Measurements from ENCODE around the gene HOXD12. TPM values are rescaled to one million over a fixed set of nuclear protein-coding genes. Genes with fewer than 3 reads are reported as not detected.

HOXD12 gene
- polyA plus RNA-seq, 1 of the 3 experiments (the other 2 are of a cell fraction): not detected

DNA sequence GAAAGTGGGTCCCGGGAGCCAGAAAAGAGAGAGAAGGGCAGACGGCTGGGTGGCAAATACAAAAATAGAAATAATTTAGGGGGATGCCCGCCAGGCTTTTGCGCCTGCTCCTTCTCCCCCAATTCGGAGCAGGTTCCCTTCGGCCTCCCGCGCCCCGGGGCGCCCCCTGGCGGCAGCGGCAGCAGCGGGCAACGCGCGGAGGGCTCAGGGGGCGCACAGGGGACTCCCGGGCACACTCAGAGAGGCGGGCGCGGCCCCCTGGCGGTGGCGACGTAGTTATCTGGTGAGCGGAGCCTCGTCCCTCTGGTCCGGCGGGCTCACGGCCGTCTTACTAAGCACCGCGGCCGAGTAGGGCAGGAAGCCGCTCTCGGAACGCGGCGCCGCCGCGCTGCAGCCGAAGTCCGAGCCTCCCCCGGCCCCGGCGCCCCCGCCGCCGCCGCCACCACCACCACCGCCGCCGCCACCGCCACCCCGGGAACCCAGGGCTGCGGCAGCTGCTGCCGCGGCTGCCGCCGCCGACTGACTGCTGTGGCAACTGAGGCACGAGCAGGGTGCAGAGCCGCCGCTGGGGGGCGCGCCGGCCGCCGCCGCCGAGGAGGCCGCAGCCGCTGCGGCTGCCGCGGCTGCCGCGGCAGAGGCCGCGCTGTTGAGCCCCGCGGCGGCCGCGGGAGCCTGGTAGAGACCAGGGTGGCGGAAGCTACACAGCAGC, 19.6 kb upstream of the HOXD12 start:
- peaks cover 0 to 23% of the 10 kb centered on the region in 2 experiments; a peak in 1 of 4 replicates for H3K4me1 ChIP-seq (ENCODE audit: control insufficient read depth in 1 of 2, insufficient read depth in 2 of 2, low read depth in 1 of 2, low read length in 1 of 2)
- H3K4me3 ChIP-seq (ENCODE audit: low read depth in 2 of 2, low read length in 1 of 2): peak overlapping the region; percentile 39 to 52
- H3K9me3 ChIP-seq: no peaks in the 10 kb centered on the region
- H3K9ac ChIP-seq: no peak overlapping the region
- H3K4me2 ChIP-seq: peak overlapping the region; percentile 70
- H3K9me2 ChIP-seq: no peaks in the 10 kb centered on the region
- H3K79me2 ChIP-seq (ENCODE audit: insufficient read depth): no peaks in the 10 kb centered on the region
- WGBS (ENCODE audit: low lambda C conversion rate): 0% methylated on average over 20 of the region's 86 CpGs
- TF ChIP-seq MXI1 (IDR thresholded peaks at IDR 0.05; ENCODE audit: low read depth, low read length) (no peak), SMC3 (IDR thresholded peaks at IDR 0.05; ENCODE audit: low read depth, low read length) (peak; percentile 80), RCOR1 (IDR thresholded peaks at IDR 0.05; ENCODE audit: low read length) (peak; percentile 48; the same call in 1 of the 2 replicates), RXRA (IDR thresholded peaks at IDR 0.05; ENCODE audit: borderline replicate concordance, low read depth) (no peak), CHD2 (IDR thresholded peaks at IDR 0.05; ENCODE audit: low read length, partially characterized antibody) (no peak), RAD21 (IDR thresholded peaks at IDR 0.05; ENCODE audit: low read length) (peak; percentile 63)
- TF ChIP-seq, protein P1, sequence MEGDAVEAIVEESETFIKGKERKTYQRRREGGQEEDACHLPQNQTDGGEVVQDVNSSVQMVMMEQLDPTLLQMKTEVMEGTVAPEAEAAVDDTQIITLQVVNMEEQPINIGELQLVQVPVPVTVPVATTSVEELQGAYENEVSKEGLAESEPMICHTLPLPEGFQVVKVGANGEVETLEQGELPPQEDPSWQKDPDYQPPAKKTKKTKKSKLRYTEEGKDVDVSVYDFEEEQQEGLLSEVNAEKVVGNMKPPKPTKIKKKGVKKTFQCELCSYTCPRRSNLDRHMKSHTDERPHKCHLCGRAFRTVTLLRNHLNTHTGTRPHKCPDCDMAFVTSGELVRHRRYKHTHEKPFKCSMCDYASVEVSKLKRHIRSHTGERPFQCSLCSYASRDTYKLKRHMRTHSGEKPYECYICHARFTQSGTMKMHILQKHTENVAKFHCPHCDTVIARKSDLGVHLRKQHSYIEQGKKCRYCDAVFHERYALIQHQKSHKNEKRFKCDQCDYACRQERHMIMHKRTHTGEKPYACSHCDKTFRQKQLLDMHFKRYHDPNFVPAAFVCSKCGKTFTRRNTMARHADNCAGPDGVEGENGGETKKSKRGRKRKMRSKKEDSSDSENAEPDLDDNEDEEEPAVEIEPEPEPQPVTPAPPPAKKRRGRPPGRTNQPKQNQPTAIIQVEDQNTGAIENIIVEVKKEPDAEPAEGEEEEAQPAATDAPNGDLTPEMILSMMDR (IDR thresholded peaks at IDR 0.05): peak; percentile 87
- TF ChIP-seq, protein P2, sequence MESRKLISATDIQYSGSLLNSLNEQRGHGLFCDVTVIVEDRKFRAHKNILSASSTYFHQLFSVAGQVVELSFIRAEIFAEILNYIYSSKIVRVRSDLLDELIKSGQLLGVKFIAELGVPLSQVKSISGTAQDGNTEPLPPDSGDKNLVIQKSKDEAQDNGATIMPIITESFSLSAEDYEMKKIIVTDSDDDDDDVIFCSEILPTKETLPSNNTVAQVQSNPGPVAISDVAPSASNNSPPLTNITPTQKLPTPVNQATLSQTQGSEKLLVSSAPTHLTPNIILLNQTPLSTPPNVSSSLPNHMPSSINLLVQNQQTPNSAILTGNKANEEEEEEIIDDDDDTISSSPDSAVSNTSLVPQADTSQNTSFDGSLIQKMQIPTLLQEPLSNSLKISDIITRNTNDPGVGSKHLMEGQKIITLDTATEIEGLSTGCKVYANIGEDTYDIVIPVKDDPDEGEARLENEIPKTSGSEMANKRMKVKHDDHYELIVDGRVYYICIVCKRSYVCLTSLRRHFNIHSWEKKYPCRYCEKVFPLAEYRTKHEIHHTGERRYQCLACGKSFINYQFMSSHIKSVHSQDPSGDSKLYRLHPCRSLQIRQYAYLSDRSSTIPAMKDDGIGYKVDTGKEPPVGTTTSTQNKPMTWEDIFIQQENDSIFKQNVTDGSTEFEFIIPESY (IDR thresholded peaks at IDR 0.05; ENCODE audit: borderline replicate concordance, low read depth): no peak
- H2AFZ ChIP-seq (ENCODE audit: low read depth): no peak overlapping the region
- no peaks in the 10 kb centered on the region for H3K36me3 ChIP-seq (replicated peaks in 1 of 2; ENCODE audit: control insufficient read depth in 1 of 2, insufficient read depth in 2 of 2, low read length in 1 of 2)
- peak; percentile 95 for DNase-seq
- H3F3A ChIP-seq (replicated peaks; ENCODE audit: insufficient read depth): peaks cover 3% of the 10 kb centered on the region
- ChIA-PET POLR2A (interaction anchor here (0.6 to 1.1 kb wide), 2 partner anchors 78 to 393 kb away, joined by 3 read pairs; partner anchors contain the start of gene LNPK), CTCF (interaction anchor here (0.7 to 12.1 kb wide), 51 partner anchors 9 to 878 kb away, joined by 3 to 262 read pairs (median 4); partner anchors contain the start of genes HOXD13 and LNPK)
- H3K27ac ChIP-seq (ENCODE audit: low read depth in 2 of 2, low read length in 1 of 2): no peak overlapping the region
- peaks cover 70% of the 10 kb centered on the region for H3K27me3 ChIP-seq (ENCODE audit: insufficient read depth)
- H4K20me1 ChIP-seq (ENCODE audit: insufficient read depth): peaks cover 17% of the 10 kb centered on the region; the same call in 1 of the 2 replicates

DNA sequence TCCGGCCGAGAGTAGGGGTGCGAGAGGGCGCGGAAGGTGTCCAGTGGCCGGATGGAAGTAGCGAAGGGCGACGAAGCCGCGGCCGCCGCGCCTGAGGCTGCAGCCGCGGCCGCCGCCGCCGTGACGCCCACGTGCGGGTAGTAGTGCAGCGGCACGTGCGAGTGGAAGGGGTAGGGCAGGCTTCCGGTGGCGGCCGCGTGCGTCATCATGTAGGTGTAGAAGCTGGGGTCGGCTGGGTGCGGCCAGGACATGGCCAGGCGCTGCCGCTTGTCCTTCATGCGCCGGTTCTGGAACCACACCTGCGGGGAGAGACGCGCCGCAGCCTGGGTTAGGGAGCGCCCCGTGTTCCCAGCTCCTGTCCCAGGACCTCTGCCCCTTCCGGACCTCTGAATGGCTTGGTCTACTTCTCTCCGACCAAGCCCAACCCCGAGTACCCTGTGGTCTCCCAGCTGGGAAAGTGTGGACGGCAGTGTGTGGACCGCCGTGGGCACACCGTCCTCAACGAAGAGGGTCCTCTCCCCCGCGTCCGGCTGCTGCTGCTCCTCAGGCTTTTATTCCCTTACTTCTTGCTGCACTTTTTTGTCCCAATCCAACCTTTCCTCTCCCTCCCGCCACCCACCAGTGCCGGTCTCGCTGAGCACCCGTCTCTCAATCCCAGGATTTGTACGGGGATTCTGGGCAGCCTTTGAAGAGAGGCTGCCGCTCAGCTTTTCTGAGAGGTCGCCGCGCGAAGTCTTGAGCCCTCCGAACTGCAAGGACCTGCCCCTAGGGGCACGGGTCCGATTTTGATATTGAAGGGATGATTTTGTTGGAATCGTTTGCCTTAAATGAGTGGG, 18.8 kb upstream of the HOXD12 start:
- no peak overlapping the region for H2AFZ ChIP-seq (ENCODE audit: low read depth)
- CTCF ChIA-PET: interaction anchor here (0.8 to 12.1 kb wide), 32 partner anchors 8 to 877 kb away, joined by 3 to 262 read pairs (median 5); partner anchors contain the start of gene HOXD13

More for the DNA sequence above, 18.8 kb upstream of the HOXD12 start:
- Histone ChIP-seq H3K27ac (ENCODE audit: low read depth in 2 of 2, low read length in 1 of 2) (no peak overlapping the region), H3F3A (replicated peaks; ENCODE audit: insufficient read depth) (peaks cover 3% of the 10 kb centered on the region), H3K36me3 (replicated peaks in 1 of 2; ENCODE audit: control insufficient read depth in 1 of 2, insufficient read depth in 2 of 2, low read length in 1 of 2) (no peaks in the 10 kb centered on the region), H3K4me2 (peak overlapping the region; percentile 70), H3K27me3 (ENCODE audit: insufficient read depth) (peaks cover 74% of the 10 kb centered on the region), H3K9me2 (no peaks in the 10 kb centered on the region), H3K4me3 (ENCODE audit: low read depth in 2 of 2, low read length in 1 of 2) (peak overlapping the region; percentile 39 to 48; a peak in 3 of 4 replicates), H3K79me2 (ENCODE audit: insufficient read depth) (no peaks in the 10 kb centered on the region), H3K9me3 (no peaks in the 10 kb centered on the region), H3K9ac (no peak overlapping the region), H3K4me1 (ENCODE audit: control insufficient read depth in 1 of 2, insufficient read depth in 2 of 2, low read depth in 1 of 2, low read length in 1 of 2) (peaks cover 0 to 31% of the 10 kb centered on the region in 2 experiments; a peak in 1 of 4 replicates), H4K20me1 (ENCODE audit: insufficient read depth) (peaks cover 17% of the 10 kb centered on the region; the same call in 1 of the 2 replicates)
- WGBS (ENCODE audit: low lambda C conversion rate): 12% methylated on average over 28 of the region's 68 CpGs
- TF ChIP-seq, protein P3, sequence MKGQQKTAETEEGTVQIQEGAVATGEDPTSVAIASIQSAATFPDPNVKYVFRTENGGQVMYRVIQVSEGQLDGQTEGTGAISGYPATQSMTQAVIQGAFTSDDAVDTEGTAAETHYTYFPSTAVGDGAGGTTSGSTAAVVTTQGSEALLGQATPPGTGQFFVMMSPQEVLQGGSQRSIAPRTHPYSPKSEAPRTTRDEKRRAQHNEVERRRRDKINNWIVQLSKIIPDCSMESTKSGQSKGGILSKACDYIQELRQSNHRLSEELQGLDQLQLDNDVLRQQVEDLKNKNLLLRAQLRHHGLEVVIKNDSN (IDR thresholded peaks at IDR 0.05; ENCODE audit: borderline replicate concordance, low read depth): 0 out of 2 replicates have a peak, but pooled peaks have one; percentile 13
- 0 out of 2 replicates have a peak, but pooled peaks have one; percentile 21 for TF ChIP-seq MXI1 (IDR thresholded peaks at IDR 0.05; ENCODE audit: low read depth, low read length)
- TF ChIP-seq EZH2phosphoT487 (IDR thresholded peaks at IDR 0.05; ENCODE audit: borderline replicate concordance, low read depth): peak; percentile 46; the same call in 1 of the 2 replicates
- no peak for TF ChIP-seq FOXJ3 (CRISPR knock-in tag; IDR thresholded peaks at IDR 0.05)
- TF ChIP-seq, protein P2 (IDR thresholded peaks at IDR 0.05; ENCODE audit: borderline replicate concordance, low read depth): no peak
- no peak for TF ChIP-seq SIN3A (IDR thresholded peaks at IDR 0.05; ENCODE audit: borderline replicate concordance, low read depth, low read length)
- TF ChIP-seq, protein P4, sequence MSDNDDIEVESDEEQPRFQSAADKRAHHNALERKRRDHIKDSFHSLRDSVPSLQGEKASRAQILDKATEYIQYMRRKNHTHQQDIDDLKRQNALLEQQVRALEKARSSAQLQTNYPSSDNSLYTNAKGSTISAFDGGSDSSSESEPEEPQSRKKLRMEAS (IDR thresholded peaks at IDR 0.05; ENCODE audit: low read depth): peak; percentile 67; the same call in 1 of the 2 replicates
- POLR2A ChIA-PET: interaction anchor here (0.6 to 1.1 kb wide), 2 partner anchors 79 to 393 kb away, joined by 3 read pairs; partner anchors contain the start of gene LNPK
- DNase-seq: peak; percentile 43

Measured in SK-N-SH (cell line).